Fibroblast of villous mesenchyme (primary cell): ENCODE results near the gene ICAM2. TPM values are rescaled to one million over a fixed set of nuclear protein-coding genes. Genes with fewer than 3 reads are reported as not detected.

Source experiments
- DNase-seq: peaks from one replicate; pipeline ENCODE4 v3.0.0-alpha.2; 2010; ENCODE audit warnings: low read depth
- H3K4me3 ChIP-seq: 2 replicates; pipeline ENCODE4 v1.5.1; 2011; ENCODE audit warnings: low read depth, mild to moderate bottlenecking, low read length
- CTCF ChIP-seq: IDR thresholded peaks from 2 replicates; pipeline ENCODE4 v1.5.1; 2012; ENCODE audit warnings: low read depth, mild to moderate bottlenecking, low read length; ENCODE audit not compliant: insufficient read depth
- total RNA-seq: library from RNA; depleted of rRNA; stranded (reverse); fragments of >200 nt; gene quantifications from 2 replicates; pipeline ENCODE4 v1.2.3, GENCODE V29; 2012

The ICAM2 gene
- 1.3 and 1.7 TPM in 2 replicates for total RNA-seq

- no peak for DNase-seq
- no peak for TF ChIP-seq CTCF
- peak within 1 kb of the TSS; percentile 1 for H3K4me3 ChIP-seq
Measured at GRCh38 chr17:64020056-64020766, at the start of gene ICAM2. Gene ICAM2 (minus strand): TSS chr17:64020633. CDS start chr17:64006691, 13,942 bp downstream.

DNA sequence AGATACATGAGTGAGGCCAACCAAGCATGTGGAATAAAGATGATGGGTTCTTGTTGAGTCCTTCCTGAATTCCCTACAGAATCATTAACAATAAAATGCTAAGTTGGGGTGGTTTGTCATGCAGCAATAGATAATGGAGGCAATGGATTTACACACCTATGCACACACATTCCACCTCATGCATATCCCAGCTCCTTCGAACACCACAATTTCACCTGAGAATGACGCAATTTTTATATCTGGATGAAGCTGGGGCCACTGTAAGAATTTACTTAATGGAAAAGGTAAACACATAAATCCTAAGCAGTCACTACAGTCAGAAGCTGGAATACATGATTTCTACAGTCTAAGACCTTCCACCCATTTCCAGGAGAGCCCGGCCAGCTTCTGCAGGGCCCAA is 49.8 kb upstream of the ICAM2 start:
- H3K4me3 ChIP-seq, result no peak overlapping the region
- no peak for DNase-seq
- no peak for TF ChIP-seq CTCF

GRCh38 chr17:64069143-64069542 is 48.7 kb upstream of the ICAM2 start:
- no peak for DNase-seq
- H3K4me3 ChIP-seq, result no peak overlapping the region
- no peak for TF ChIP-seq CTCF

- no peak for TF ChIP-seq CTCF
- DNase-seq, result no peak
- no peak overlapping the region for H3K4me3 ChIP-seq
Measured at GRCh38 chr17:64067657-64068056, 47.2 kb upstream of the ICAM2 start.

GRCh38 chr17:64066716-64067115 is 46.3 kb upstream of the ICAM2 start:
- TF ChIP-seq CTCF, result no peak
- DNase-seq, result no peak
- H3K4me3 ChIP-seq, result no peak overlapping the region

DNA sequence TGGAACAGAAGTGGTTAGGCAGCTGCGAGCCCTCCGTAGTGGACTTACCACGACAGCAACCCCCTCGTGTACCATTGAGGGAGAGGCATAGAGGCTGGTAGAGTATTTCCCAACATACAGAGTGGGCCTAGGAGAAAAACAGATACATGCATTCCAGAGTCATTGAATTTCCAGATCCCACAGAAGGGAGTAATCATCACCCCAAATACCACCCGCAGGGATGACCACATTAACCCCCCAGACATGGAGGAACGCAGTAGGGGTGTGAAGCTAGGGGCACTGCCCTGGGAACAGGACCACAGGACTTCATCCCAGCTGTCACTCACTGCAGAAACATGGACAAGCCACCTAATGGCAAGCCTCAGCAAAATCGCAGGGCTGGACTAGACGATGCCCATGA is 44.7 kb upstream of the ICAM2 start:
- no peak for DNase-seq
- no peak for TF ChIP-seq CTCF
- no peak overlapping the region for H3K4me3 ChIP-seq

- no peak for TF ChIP-seq CTCF
- DNase-seq, result no peak
Measured at GRCh38 chr17:64064331-64064730, 43.9 kb upstream of the ICAM2 start.

More at GRCh38 chr17:64064331-64064730, 43.9 kb upstream of the ICAM2 start:
- H3K4me3 ChIP-seq, result no peak overlapping the region
